GM18498 (cell line): Measurements from ENCODE around the gene RTN4RL2.
"Not testable (repeated sequence)": the region's sequence is repeated elsewhere in the genome, so short reads cannot be mapped to it uniquely, and the experiment has no call there.

ENCODE experiments used
- ATAC-seq: cut with Tn5 transposase; IDR thresholded peaks from one replicate; pipeline ENCODE4 v1.9.1; 2021; ENCODE audit warnings: mild to moderate bottlenecking, moderate library complexity; ENCODE audit not compliant: unreplicated experiment

The RTN4RL2 gene

DNA sequence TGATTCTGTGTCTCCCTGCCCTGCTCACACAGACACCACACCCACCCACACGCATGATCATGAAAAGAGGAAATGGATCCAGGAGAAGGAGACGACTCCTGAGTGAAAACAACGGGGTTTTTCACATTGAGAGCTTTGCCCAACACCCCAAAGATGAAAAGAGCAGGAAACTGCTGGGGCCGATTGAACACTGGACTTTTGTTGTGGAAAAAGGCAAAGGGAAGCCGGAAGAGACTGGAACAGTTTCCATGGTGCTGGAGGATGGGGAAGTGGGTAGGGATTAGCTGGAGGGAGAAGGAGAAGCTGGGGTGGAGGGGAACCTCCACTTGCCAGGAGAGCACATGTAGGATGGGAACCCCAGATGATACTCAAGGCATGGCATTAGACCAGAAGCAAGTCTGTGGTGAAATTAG, 28.2 kb upstream of the RTN4RL2 start:
- no peak for ATAC-seq

- no peak for ATAC-seq
Observed at GRCh38 chr11:57432714-57433163, 27.6 kb upstream of the RTN4RL2 start.

GRCh38 chr11:57434640-57435546, 25.4 kb upstream of the RTN4RL2 start:
- ATAC-seq = no peak

DNA sequence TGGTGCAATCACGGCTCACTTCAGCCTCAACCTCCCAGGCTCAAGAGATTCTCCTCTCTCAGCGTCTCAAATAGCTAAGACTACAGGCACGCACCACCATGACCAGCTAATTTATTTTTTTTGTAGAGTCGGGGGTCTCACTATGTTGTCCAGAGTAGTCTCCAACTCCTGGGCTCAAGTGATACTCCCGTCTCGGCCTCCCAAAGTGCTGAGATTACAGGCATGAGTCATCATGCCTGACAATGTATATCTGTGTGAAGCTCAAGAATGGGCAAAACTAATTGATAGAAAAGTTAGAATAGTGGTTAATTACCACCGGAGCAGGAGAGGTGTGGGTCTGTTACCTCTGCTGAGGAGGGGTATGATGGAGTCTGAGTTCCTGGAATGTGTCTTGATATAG, 24.3 kb upstream of the RTN4RL2 start:
- ATAC-seq = no peak

- no peak for ATAC-seq
Observed at GRCh38 chr11:57438345-57439285, 21.7 kb upstream of the RTN4RL2 start.

- no peak for ATAC-seq
Observed at GRCh38 chr11:57439786-57440185, 20.5 kb upstream of the RTN4RL2 start.

DNA sequence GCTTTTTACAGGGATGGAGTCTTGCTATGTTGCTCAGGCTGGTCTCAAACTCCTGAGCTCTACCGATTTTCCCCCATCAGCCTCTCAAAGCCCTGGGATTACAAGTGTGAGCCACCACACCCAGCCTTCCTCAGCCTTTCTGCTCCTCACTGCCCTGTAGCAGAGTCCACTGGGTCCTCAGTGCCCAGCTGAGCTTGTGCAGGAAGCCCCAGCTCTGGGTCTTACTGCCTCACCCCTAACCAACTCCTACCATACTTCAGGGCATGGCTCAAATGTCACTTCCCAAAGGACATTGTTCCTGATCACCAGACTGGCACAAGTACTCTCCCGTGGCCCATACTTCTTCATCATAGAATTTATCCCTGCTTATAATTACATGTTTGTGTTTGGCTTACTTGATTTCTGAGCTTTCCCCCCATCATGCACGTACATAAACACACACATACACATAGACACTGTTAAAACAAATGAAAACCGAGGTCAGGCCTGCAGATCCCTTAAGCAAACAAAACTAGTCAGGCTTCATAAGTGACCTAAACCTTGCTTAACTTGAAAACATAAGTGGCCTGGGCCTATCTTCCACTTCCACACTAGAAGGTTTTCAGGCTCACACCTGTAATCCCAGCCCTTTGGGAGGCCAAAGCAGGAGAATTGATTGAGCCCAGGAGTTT, 19.4 kb upstream of the RTN4RL2 start:
- no peak for ATAC-seq

DNA sequence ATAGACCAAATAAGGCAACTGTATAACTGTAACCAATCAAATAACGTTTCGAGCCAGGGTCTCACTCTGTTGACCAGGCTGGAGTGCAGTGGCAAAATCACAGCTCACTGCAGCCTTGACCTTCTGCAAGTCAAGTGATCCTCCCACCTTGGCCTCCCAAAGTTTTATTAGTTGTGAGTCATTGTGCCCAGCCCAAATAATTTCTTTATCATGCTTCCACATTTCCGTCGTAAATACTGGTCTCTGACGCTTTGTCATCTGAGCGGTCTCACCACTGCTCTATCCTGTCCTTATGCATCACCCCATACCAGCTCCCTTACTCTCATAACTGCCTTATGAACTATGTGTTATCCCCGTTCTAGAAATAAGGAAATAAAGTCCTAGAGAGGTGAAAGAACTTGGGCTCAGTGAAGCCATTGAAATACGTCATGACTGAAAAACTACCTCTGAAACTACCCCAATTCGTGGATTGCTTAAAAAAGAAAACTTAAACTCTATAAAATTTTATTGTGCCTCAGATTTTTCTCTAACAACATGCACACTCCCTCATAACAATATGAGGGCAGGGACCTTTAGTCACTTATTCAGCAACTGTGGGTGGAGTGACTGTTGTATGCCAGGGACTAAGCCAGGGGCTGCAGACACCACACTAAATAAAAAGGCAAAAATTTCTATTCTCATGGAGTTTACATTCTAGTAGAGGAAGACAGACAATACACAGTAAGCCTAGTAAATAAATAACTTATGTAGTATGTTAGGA, 15.8 kb upstream of the RTN4RL2 start:
- no peak for ATAC-seq

GRCh38 chr11:57445122-57445394, 15.3 kb upstream of the RTN4RL2 start:
- not testable (repeated sequence) for ATAC-seq

DNA sequence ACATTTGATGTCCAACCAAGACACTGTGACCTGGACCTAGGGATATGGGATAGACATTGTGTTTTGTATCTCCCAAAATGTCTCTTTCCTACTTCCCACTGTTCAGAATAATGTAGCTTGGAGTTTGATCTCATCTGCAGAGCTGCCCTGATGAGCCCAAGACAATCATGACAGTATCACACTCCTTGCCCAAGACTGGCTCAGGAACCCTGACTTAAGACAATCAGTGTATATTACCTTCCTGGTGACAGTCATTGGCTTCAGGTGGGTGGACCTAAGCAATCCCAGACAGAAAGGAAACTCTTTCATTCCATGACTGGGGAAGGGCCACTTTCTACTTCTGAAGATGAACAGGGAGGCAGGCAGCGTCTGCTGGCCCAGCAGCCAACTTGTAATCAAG, 14.3 kb upstream of the RTN4RL2 start:
- no peak for ATAC-seq

DNA sequence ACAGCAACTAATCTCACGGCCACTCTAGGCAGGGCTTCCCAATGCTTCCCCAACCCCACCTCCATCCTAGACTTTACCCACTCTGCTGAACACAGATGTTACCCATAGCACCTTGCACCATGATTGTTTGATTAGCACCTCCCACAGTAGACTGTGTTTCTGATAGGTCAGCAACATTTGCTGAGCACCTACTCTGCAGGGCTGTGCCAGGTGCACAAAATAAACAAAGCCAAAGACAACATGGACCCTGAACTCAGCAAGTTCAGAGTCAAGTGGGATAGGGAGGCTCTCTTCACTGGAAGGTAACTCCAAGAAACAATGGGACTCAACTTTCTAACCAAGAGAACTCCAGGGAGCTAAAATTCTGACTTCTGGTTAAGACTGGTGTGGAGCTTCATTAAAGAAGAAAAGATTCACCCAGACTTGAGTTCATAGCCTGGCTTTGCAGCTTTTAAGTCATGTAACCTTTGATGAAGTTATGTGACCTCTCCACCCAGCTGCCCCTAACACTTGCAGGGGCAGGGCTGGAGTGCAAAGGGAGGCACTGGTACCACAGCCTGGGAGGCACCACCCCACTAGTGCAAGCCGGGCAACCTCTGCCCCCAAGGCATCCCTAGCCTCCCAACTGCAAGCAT, 6.7 kb upstream of the RTN4RL2 start:
- ATAC-seq = no peak

- ATAC-seq = peak; percentile 72
Observed at GRCh38 chr11:57456960-57457642, 3.2 kb upstream of the RTN4RL2 start.

DNA sequence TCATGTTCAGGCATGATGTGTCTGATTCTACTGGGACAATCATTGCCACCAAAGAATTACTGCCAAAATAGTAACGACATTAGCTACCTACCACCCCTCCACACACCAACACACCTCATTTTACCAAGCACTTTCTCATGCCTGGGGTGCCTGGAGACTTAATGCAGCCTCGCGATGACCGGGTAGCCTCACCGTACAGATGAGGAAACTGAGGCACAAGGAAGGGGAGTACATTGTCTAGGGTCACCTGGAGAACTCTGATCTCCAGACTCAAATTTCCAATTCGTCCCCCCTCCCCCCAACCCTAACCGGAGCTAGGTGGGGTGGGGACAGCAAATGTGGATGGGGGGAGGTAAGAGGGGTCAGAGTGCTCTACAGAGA, 2.7 kb upstream of the RTN4RL2 start:
- ATAC-seq = peak; percentile 29

- no peak for ATAC-seq
Observed at GRCh38 chr11:57458060-57458409, 2.3 kb upstream of the RTN4RL2 start.

GRCh38 chr11:57458410-57459163, 1.7 kb upstream of the RTN4RL2 start:
- ATAC-seq = no peak

DNA sequence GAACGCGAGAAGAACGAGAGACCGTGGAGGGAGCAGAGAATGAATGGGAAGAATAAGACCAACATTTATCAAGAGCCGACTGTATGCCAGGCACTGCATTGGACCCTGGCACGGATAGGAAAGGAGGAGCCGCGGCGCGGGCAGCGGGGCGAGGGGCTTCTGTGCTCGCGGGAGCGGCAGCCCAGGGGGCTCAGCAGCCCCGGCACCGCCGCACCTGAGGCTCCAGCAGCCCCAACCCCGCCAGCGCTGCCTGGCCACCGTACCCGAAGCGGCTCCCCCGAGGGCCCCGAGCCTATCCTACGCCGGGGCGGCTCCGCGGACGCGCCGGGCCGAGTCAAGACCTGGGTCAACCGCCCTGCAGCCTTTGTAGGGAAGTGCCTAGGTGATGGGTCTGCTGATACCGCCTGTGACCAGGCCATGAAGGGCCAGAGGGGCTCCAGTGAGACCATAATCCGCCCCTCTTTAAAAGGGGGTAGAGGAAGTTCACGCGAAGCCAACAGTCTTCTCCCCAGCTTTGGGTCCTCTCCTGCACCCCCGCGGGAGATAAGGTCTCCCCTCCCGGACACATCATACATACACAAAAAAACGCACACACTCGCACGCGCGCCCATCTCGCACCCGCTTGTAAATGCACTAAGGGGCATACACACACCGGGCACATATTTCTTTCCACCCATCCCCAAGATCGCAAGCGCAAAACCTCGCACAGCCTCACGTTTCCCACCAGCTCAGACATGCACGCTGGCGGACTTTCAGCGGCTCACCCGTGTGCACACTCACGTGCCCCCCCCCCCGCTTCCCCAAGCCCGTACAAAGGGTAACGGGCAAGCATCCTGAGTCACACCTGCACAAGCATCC, 935 bp upstream of the RTN4RL2 start:
- ATAC-seq = no peak

DNA sequence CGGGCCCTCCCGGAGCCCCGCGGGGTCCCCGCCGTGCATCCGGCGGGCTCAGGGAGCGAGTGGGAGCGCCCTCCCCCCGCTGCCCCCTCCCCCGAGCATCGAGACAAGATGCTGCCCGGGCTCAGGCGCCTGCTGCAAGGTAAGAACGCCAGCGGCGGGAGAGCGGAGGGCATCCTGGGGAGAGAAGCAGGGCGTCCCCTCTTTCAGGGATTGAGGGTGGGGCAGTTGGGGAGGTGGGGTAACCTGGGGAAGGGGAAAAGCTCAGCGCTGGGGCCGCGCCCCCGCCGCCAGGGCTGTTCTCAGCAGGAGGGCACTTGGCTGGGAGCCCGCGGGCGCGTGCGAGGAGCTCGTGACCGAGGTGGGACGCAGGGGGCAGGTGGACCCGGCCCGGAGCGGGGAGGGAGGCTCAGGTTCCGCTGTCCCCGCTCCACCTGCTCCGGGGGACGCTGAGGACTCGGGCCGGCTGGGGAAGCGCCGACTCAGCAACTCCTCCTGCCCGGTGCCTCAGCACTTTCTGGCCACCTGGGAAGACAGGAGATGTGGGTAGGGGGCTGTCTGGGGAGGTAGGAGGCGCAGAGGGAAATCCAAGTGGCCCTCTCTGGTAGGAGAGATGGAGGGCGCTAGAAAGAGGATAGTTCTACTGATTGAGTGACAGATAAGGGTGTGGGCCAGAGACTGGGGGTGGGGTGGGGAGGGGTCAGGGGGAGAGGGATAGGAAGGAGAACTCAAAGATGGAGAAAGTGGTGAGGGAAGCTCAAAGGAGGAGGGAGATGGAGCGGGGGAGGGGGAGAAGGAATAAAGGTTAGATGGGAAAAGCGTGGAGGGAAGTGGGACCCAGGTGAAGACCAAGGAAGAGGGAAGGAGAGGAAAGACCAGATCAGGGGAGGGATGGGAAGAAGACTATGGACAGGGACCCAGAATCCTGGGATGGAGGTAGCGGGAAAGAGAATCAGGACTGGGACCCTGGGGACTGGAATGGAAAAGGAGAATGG, 726 bp downstream of the RTN4RL2 start:
- no peak for ATAC-seq
